GM23338 (cell line): Measurements from ENCODE around the gene TNNT3. TPM values are rescaled to one million over a fixed set of nuclear protein-coding genes. Genes with fewer than 3 reads are reported as not detected.

Experiments used
- ATAC-seq: fragments of 200-7000 bp; cut with Tn5 transposase; 3 replicates; pipeline ENCODE4 v1.9.1; 2020
- DNase-seq: peaks from one replicate; pipeline ENCODE4 v3.0.0-alpha.2; 2015; ENCODE audit warnings: low spot score
- H2AFZ ChIP-seq: fragments of 200-600 bp; sonication (generic); 2 replicates; pipeline ENCODE4 v1.8.0; 2016; ENCODE audit warnings: antibody characterized with exemption, mild to moderate bottlenecking, moderate library complexity
- H3F3A ChIP-seq: fragments of 200-600 bp; sonication (generic); replicated peaks from 2 replicates; pipeline ENCODE4 v1.8.0; 2017; ENCODE audit warnings: antibody characterized with exemption, mixed run types, low read depth
- H3K27ac ChIP-seq: fragments of 200-600 bp; sonication (generic); 2 replicates; pipeline ENCODE4 v1.6.1; 2016; ENCODE audit warnings: low read depth
- H3K27me3 ChIP-seq: fragments of 200-600 bp; sonication (generic); 2 replicates; pipeline ENCODE4 v1.8.0; 2016; ENCODE audit warnings: mild to moderate bottlenecking, mixed run types, moderate library complexity; ENCODE audit not compliant: insufficient read depth
- H3K36me3 ChIP-seq: fragments of 200-600 bp; sonication (generic); 2 replicates; pipeline ENCODE4 v1.8.0; 2016; ENCODE audit warnings: mild to moderate bottlenecking; ENCODE audit not compliant: insufficient read depth
- H3K4me1 ChIP-seq: fragments of 200-600 bp; sonication (generic); 2 replicates; pipeline ENCODE4 v1.8.0; 2016; ENCODE audit warnings: mild to moderate bottlenecking, moderate library complexity; ENCODE audit not compliant: insufficient read depth
- H3K4me2 ChIP-seq: fragments of 200-600 bp; sonication (generic); 2 replicates; pipeline ENCODE4 v1.7.1; 2017; ENCODE audit warnings: mixed run types
- H3K4me3 ChIP-seq: fragments of 200-600 bp; sonication (generic); 2 replicates; pipeline ENCODE4 v1.6.1; 2016; ENCODE audit warnings: mixed run types
- H3K79me2 ChIP-seq: fragments of 200-600 bp; sonication (generic); replicated peaks from 2 replicates; pipeline ENCODE4 v1.8.0; 2017; ENCODE audit warnings: mild to moderate bottlenecking; ENCODE audit not compliant: insufficient read depth
- H3K9me2 ChIP-seq: fragments of 200-600 bp; sonication (generic); 2 replicates; pipeline ENCODE4 v1.8.0; 2017; ENCODE audit not compliant: insufficient read depth
- H4K20me1 ChIP-seq: fragments of 200-600 bp; sonication (generic); replicated peaks from 2 replicates; pipeline ENCODE4 v1.8.0; 2017; ENCODE audit warnings: mild to moderate bottlenecking; ENCODE audit not compliant: insufficient read depth
- H3K27ac Mint-ChIP-seq: 2 replicates; pipeline ENCODE4 v1.8.0; 2020; ENCODE audit warnings: inconsistent platforms, mild to moderate bottlenecking, moderate library complexity, mixed read lengths
- H3K27me3 Mint-ChIP-seq: 3 replicates; pipeline ENCODE4 v1.8.0; 2022; ENCODE audit warnings: low read depth, mild to moderate bottlenecking, moderate library complexity, mixed read lengths, inconsistent platforms; ENCODE audit not compliant: insufficient read depth, poor library complexity
- H3K36me3 Mint-ChIP-seq: 3 replicates; pipeline ENCODE4 v1.8.0; 2021; ENCODE audit warnings: low read depth, mild to moderate bottlenecking, inconsistent platforms, moderate library complexity, mixed read lengths
- H3K4me1 Mint-ChIP-seq: 3 replicates; pipeline ENCODE4 v1.8.0; 2020; ENCODE audit warnings: mild to moderate bottlenecking, inconsistent platforms, mixed read lengths
- H3K4me3 Mint-ChIP-seq: 3 replicates; pipeline ENCODE4 v1.8.0; 2021; ENCODE audit warnings: moderate library complexity, mild to moderate bottlenecking, inconsistent platforms, mixed read lengths
- H3K9me3 Mint-ChIP-seq: 3 replicates; pipeline ENCODE4 v1.8.0; 2020; ENCODE audit warnings: moderate library complexity, mild to moderate bottlenecking, inconsistent platforms, mixed read lengths
- CREB1 ChIP-seq: fragments of 250-450 bp; sonication (Bioruptor Pico); IDR thresholded peaks from 2 replicates; pipeline ENCODE4 v1.5.0; 2020; ENCODE audit warnings: low read depth, mild to moderate bottlenecking, moderate library complexity
- EZH2 ChIP-seq: fragments of 200-600 bp; sonication (generic); IDR thresholded peaks from one replicate; pipeline ENCODE4 v1.8.0; 2017; ENCODE audit warnings: antibody characterized with exemption, mild to moderate bottlenecking, low read depth; ENCODE audit not compliant: unreplicated experiment
- EZH2phosphoT487 ChIP-seq: fragments of 200-600 bp; sonication (generic); IDR thresholded peaks from one replicate; pipeline ENCODE4 v1.8.1; 2018; ENCODE audit warnings: antibody characterized with exemption; ENCODE audit not compliant: unreplicated experiment
- JUNB ChIP-seq: IDR thresholded peaks from one replicate; pipeline ENCODE4 v1.6.1; 2016; ENCODE audit warnings: antibody characterized with exemption; ENCODE audit not compliant: unreplicated experiment
- NANOG ChIP-seq: IDR thresholded peaks from 2 replicates; pipeline ENCODE4 v1.6.1; 2016; ENCODE audit warnings: antibody characterized with exemption, borderline replicate concordance
- POLR2AphosphoS5 ChIP-seq: IDR thresholded peaks from 2 replicates; pipeline ENCODE4 v1.6.1; 2016; ENCODE audit warnings: antibody characterized with exemption, low read depth
- STAT1 ChIP-seq: IDR thresholded peaks from one replicate; pipeline ENCODE4 v1.6.1; 2016; ENCODE audit warnings: antibody characterized with exemption; ENCODE audit not compliant: unreplicated experiment
- ZNF114 ChIP-seq: fragments of 250-450 bp; sonication (Bioruptor Pico); IDR thresholded peaks from 2 replicates; pipeline ENCODE4 v1.5.0; 2020; ENCODE audit warnings: mild to moderate bottlenecking, moderate library complexity
- ZNF331 ChIP-seq: fragments of 250-450 bp; sonication (Bioruptor Pico); IDR thresholded peaks from 2 replicates; pipeline ENCODE4 v1.5.0; 2020; ENCODE audit warnings: low read depth, mild to moderate bottlenecking, moderate library complexity
- polyA plus RNA-seq: library from polyadenylated mRNA; unstranded; fragments of >200 nt; fragmentation: Nextera tagmentation; extraction: Ambion mirVana; gene quantifications from 2 replicates; pipeline ENCODE4 v1.2.1, GENCODE V29; 2016
- total RNA-seq: library from RNA; depleted of rRNA; stranded (reverse); fragments of >200 nt; shearing (Covaris generic); gene quantifications from 2 replicates; pipeline ENCODE4 v1.2.3, GENCODE V29; 2014
- TF ChIP-seq, protein P1 (sequence below): IDR thresholded peaks from 2 replicates; pipeline ENCODE4 v1.6.1; 2016; ENCODE audit warnings: antibody characterized with exemption
- TF ChIP-seq, protein P2 (sequence below), 2 experiments: fragments of 200-600 bp in 1 of 2; sonication (generic) in 1 of 2; conservative IDR thresholded peaks; 2 replicates each; pipeline versions ENCODE4 v1.5.1 to v1.6.1; 2016 to 2017; ENCODE audit warnings: antibody characterized with exemption in 2 of 2, low read depth in 2 of 2, mild to moderate bottlenecking in 2 of 2, moderate library complexity in 1 of 2
- TF ChIP-seq, protein P3 (sequence below): IDR thresholded peaks from one replicate; pipeline ENCODE4 v1.6.1; 2018; ENCODE audit warnings: antibody characterized with exemption; ENCODE audit not compliant: unreplicated experiment
- TF ChIP-seq, protein P4 (sequence below): fragments of 250-450 bp; sonication (Bioruptor Pico); IDR thresholded peaks from 2 replicates; pipeline ENCODE4 v1.5.0; 2020; ENCODE audit warnings: mild to moderate bottlenecking, moderate library complexity

TNNT3 gene
- total and polyA plus RNA-seq, 2 experiments from 2014 or later: not detected

DNA sequence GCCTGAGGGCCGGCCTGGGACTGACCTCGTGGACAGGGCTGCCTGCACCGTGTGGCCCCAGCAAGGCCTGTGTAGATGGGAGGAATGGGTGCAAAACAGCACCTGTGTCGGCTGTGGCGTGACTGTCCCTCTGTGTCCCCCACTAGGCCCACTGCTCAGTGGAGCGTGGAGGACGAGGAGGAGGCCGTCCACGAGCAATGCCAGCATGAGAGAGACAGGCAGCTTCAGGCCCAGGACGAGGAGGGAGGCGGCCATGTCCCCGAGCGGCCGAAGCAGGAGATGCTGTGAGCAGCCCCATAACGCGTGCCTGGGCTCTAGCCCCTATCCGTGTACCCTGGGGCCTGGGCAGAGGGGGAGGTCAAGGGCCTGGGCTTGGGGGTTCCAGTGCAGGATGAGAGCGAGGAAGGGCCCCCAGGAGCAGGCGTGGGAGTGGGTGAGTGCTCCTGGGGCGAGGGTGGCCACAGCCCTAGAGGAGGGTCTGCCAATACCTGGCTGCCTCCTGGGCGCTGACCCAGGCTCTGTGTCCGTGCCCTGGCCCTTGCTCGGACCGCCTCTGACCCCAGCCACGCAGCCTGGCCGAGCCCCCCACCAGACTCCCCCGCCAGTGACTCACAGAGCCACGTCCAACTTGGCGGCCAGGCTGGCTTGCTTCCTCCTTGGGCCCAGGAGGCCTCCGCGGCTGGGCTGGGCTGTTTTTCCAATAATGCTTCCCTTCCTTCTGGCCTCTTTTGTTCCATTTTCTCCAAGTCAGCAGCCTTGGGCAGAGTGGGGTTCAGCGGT is 39.4 kb upstream of the TNNT3 start:
- no peaks in the 10 kb centered on the region for H3K36me3 Mint-ChIP-seq
- Histone ChIP-seq H3K36me3 (no peaks in the 10 kb centered on the region), H3K4me1 (no peaks in the 10 kb centered on the region), H3K4me3 (no peak overlapping the region), H3K79me2 (no peaks in the 10 kb centered on the region), H3K27ac (no peak overlapping the region), H3K27me3 (no peaks in the 10 kb centered on the region), H3F3A (no peaks in the 10 kb centered on the region), H4K20me1 (no peaks in the 10 kb centered on the region), H3K4me2 (no peak overlapping the region), H3K9me2 (no peaks in the 10 kb centered on the region), H2AFZ (no peak overlapping the region)
- H3K27me3 Mint-ChIP-seq: peaks cover 4% of the 10 kb centered on the region
- no peak overlapping the region for H3K27ac Mint-ChIP-seq
- DNase-seq (no peak), ATAC-seq (no peak)
- H3K9me3 Mint-ChIP-seq: no peaks in the 10 kb centered on the region
- TF ChIP-seq, protein P1, sequence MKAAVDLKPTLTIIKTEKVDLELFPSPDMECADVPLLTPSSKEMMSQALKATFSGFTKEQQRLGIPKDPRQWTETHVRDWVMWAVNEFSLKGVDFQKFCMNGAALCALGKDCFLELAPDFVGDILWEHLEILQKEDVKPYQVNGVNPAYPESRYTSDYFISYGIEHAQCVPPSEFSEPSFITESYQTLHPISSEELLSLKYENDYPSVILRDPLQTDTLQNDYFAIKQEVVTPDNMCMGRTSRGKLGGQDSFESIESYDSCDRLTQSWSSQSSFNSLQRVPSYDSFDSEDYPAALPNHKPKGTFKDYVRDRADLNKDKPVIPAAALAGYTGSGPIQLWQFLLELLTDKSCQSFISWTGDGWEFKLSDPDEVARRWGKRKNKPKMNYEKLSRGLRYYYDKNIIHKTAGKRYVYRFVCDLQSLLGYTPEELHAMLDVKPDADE: no peak
- TF ChIP-seq ZNF114 (CRISPR knock-in tag): no peak
- no peak for TF ChIP-seq NANOG
- TF ChIP-seq, protein P2, sequence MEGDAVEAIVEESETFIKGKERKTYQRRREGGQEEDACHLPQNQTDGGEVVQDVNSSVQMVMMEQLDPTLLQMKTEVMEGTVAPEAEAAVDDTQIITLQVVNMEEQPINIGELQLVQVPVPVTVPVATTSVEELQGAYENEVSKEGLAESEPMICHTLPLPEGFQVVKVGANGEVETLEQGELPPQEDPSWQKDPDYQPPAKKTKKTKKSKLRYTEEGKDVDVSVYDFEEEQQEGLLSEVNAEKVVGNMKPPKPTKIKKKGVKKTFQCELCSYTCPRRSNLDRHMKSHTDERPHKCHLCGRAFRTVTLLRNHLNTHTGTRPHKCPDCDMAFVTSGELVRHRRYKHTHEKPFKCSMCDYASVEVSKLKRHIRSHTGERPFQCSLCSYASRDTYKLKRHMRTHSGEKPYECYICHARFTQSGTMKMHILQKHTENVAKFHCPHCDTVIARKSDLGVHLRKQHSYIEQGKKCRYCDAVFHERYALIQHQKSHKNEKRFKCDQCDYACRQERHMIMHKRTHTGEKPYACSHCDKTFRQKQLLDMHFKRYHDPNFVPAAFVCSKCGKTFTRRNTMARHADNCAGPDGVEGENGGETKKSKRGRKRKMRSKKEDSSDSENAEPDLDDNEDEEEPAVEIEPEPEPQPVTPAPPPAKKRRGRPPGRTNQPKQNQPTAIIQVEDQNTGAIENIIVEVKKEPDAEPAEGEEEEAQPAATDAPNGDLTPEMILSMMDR (conservative IDR thresholded peaks at IDR 0.05; ENCODE audit: low read depth in 2 of 2): no peak
- no peak for TF ChIP-seq EZH2
- TF ChIP-seq, protein P3, sequence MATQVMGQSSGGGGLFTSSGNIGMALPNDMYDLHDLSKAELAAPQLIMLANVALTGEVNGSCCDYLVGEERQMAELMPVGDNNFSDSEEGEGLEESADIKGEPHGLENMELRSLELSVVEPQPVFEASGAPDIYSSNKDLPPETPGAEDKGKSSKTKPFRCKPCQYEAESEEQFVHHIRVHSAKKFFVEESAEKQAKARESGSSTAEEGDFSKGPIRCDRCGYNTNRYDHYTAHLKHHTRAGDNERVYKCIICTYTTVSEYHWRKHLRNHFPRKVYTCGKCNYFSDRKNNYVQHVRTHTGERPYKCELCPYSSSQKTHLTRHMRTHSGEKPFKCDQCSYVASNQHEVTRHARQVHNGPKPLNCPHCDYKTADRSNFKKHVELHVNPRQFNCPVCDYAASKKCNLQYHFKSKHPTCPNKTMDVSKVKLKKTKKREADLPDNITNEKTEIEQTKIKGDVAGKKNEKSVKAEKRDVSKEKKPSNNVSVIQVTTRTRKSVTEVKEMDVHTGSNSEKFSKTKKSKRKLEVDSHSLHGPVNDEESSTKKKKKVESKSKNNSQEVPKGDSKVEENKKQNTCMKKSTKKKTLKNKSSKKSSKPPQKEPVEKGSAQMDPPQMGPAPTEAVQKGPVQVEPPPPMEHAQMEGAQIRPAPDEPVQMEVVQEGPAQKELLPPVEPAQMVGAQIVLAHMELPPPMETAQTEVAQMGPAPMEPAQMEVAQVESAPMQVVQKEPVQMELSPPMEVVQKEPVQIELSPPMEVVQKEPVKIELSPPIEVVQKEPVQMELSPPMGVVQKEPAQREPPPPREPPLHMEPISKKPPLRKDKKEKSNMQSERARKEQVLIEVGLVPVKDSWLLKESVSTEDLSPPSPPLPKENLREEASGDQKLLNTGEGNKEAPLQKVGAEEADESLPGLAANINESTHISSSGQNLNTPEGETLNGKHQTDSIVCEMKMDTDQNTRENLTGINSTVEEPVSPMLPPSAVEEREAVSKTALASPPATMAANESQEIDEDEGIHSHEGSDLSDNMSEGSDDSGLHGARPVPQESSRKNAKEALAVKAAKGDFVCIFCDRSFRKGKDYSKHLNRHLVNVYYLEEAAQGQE: no peak
- no peak for TF ChIP-seq STAT1
- TF ChIP-seq CREB1: no peak
- TF ChIP-seq, protein P4, sequence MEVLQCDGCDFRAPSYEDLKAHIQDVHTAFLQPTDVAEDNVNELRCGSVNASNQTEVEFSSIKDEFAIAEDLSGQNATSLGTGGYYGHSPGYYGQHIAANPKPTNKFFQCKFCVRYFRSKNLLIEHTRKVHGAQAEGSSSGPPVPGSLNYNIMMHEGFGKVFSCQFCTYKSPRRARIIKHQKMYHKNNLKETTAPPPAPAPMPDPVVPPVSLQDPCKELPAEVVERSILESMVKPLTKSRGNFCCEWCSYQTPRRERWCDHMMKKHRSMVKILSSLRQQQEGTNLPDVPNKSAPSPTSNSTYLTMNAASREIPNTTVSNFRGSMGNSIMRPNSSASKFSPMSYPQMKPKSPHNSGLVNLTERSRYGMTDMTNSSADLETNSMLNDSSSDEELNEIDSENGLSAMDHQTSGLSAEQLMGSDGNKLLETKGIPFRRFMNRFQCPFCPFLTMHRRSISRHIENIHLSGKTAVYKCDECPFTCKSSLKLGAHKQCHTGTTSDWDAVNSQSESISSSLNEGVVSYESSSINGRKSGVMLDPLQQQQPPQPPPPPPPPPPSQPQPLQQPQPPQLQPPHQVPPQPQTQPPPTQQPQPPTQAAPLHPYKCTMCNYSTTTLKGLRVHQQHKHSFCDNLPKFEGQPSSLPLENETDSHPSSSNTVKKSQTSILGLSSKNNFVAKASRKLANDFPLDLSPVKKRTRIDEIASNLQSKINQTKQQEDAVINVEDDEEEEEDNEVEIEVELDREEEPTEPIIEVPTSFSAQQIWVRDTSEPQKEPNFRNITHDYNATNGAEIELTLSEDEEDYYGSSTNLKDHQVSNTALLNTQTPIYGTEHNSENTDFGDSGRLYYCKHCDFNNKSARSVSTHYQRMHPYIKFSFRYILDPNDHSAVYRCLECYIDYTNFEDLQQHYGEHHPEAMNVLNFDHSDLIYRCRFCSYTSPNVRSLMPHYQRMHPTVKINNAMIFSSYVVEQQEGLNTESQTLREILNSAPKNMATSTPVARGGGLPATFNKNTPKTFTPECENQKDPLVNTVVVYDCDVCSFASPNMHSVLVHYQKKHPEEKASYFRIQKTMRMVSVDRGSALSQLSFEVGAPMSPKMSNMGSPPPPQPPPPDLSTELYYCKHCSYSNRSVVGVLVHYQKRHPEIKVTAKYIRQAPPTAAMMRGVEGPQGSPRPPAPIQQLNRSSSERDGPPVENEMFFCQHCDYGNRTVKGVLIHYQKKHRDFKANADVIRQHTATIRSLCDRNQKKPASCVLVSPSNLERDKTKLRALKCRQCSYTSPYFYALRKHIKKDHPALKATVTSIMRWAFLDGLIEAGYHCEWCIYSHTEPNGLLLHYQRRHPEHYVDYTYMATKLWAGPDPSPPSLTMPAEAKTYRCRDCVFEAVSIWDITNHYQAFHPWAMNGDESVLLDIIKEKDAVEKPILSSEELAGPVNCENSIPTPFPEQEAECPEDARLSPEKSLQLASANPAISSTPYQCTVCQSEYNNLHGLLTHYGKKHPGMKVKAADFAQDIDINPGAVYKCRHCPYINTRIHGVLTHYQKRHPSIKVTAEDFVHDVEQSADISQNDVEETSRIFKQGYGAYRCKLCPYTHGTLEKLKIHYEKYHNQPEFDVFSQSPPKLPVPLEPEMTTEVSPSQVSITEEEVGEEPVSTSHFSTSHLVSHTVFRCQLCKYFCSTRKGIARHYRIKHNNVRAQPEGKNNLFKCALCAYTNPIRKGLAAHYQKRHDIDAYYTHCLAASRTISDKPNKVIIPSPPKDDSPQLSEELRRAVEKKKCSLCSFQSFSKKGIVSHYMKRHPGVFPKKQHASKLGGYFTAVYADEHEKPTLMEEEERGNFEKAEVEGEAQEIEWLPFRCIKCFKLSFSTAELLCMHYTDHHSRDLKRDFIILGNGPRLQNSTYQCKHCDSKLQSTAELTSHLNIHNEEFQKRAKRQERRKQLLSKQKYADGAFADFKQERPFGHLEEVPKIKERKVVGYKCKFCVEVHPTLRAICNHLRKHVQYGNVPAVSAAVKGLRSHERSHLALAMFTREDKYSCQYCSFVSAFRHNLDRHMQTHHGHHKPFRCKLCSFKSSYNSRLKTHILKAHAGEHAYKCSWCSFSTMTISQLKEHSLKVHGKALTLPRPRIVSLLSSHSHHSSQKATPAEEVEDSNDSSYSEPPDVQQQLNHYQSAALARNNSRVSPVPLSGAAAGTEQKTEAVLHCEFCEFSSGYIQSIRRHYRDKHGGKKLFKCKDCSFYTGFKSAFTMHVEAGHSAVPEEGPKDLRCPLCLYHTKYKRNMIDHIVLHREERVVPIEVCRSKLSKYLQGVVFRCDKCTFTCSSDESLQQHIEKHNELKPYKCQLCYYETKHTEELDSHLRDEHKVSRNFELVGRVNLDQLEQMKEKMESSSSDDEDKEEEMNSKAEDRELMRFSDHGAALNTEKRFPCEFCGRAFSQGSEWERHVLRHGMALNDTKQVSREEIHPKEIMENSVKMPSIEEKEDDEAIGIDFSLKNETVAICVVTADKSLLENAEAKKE (CRISPR knock-in tag): no peak
- no peak for TF ChIP-seq ZNF331 (CRISPR knock-in tag)
- TF ChIP-seq JUNB: no peak
- no peak for TF ChIP-seq POLR2AphosphoS5
- no peak for TF ChIP-seq EZH2phosphoT487
- H3K4me1 Mint-ChIP-seq: no peaks in the 10 kb centered on the region; the same call in 2 of the 3 replicates
- H3K4me3 Mint-ChIP-seq: no peak overlapping the region
